GM23248 (cell line): ENCODE data around the gene TMIGD2.

Experiments
- EZH2 ChIP-seq: fragments of 200-600 bp; sonication (generic); IDR thresholded peaks from 2 replicates; pipeline ENCODE4 v1.6.1; 2018; ENCODE audit warnings: antibody characterized with exemption, mild to moderate bottlenecking; ENCODE audit not compliant: insufficient read depth, poor library complexity, severe bottlenecking
- EZH2phosphoT487 ChIP-seq: fragments of 200-600 bp; sonication (generic); IDR thresholded peaks from 2 replicates; pipeline ENCODE4 v1.6.1; 2018; ENCODE audit warnings: antibody characterized with exemption, moderate library complexity, mild to moderate bottlenecking, low read depth; ENCODE audit not compliant: insufficient read depth

- TF ChIP-seq EZH2 (no peak), EZH2phosphoT487 (no peak)
These were observed 47.9 kb upstream of the TMIGD2 start for GRCh38 chr19:4350111-4350510.
